Spleen (tissue), 11 donors: ENCODE measurements around the gene RAB5B. TPM values are rescaled to one million over a fixed set of nuclear protein-coding genes. Genes with fewer than 3 reads are reported as not detected.
A peak's percentile ranks its signal among the peaks of the same experiment; 100 is the strongest.

Experiments used
- DNase-seq: peaks from one replicate; pipeline ENCODE4 v3.0.0-alpha.2; 2020
- H3K27ac ChIP-seq, 8 donors: fragments of 200-600 bp; sonication (generic) in 7 of 8; 1 replicate in 4 of 8; 2 replicates in 4 of 8; pipeline versions ENCODE4 v1.5.0 to v1.8.0; 2016 to 2021; ENCODE audit warnings: inconsistent platforms in 4 of 8, mild to moderate bottlenecking in 4 of 8, moderate library complexity in 1 of 8
- H3K27me3 ChIP-seq, 7 donors: fragments of 200-600 bp; sonication (generic) in 6 of 7; replicated peaks in 1 of 7; 1 replicate in 4 of 7; 2 replicates in 3 of 7; pipeline versions ENCODE4 v1.5.0 to v1.8.0; 2016 to 2021; ENCODE audit warnings: inconsistent platforms in 3 of 7, mild to moderate bottlenecking in 1 of 7
- H3K36me3 ChIP-seq, 6 donors: fragments of 200-600 bp; sonication (generic) in 5 of 6; 1 replicate in 4 of 6; 2 replicates in 2 of 6; pipeline versions ENCODE4 v1.5.0 to v1.8.0; 2016 to 2021; ENCODE audit warnings: inconsistent platforms in 2 of 6
- H3K4me1 ChIP-seq, 6 donors: fragments of 200-600 bp; sonication (generic) in 5 of 6; 1 replicate in 3 of 6; 2 replicates in 3 of 6; pipeline versions ENCODE4 v1.5.0 to v1.8.0; 2016 to 2021; ENCODE audit warnings: inconsistent platforms in 3 of 6
- H3K4me3 ChIP-seq, 8 donors: fragments of 200-600 bp; sonication (generic) in 7 of 8; 1 replicate in 4 of 8; 2 replicates in 4 of 8; pipeline versions ENCODE4 v1.5.0 to v1.8.0; 2016 to 2021; ENCODE audit warnings: inconsistent platforms in 4 of 8, mild to moderate bottlenecking in 4 of 8, moderate library complexity in 2 of 8
- H3K9me3 ChIP-seq, 8 donors: fragments of 200-600 bp; sonication (generic) in 7 of 8; 1 replicate in 4 of 8; 2 replicates in 4 of 8; pipeline versions ENCODE4 v1.5.0 to v1.8.0; 2016 to 2021; ENCODE audit warnings: inconsistent platforms in 4 of 8
- CTCF ChIP-seq, 11 experiments: fragments of 200-600 bp in 7 of 11; fragments of 450-650 bp in 4 of 11; sonication (generic) in 4 of 11; IDR thresholded peaks in 8 of 11; conservative IDR thresholded peaks in 3 of 11; 1 replicate in 7 of 11; 2 replicates in 4 of 11; pipeline versions ENCODE4 v1.4.0 to v1.8.0; 2016 to 2021; ENCODE audit warnings: antibody characterized with exemption in 11 of 11, inconsistent platforms in 4 of 11, mild to moderate bottlenecking in 1 of 11
- POLR2A ChIP-seq, 3 donors: fragments of 450-650 bp; IDR thresholded peaks; one replicate each; pipeline ENCODE4 v1.5.1; 2017; ENCODE audit warnings: antibody characterized with exemption in 3 of 3, mild to moderate bottlenecking in 1 of 3
- POLR2AphosphoS5 ChIP-seq, 3 donors: sonication (generic); formaldehyde crosslinking; IDR thresholded peaks; one replicate each; pipeline ENCODE4 v1.5.1; 2017; ENCODE audit warnings: antibody characterized with exemption in 3 of 3
- WGBS, 5 donors: extraction: QIAGEN DNeasy Blood & Tissue Kit in 3 of 5; methylation state at CpG; one replicate each; pipeline versions ENCODE4 v1.1.5 to v1.1.7; 2013 to 2018; 5-methylcytosine and 5-hydroxymethylcytosine counted together
- intact Hi-C: fragments of 100-400 bp; cut with DNase I; formaldehyde crosslinking; loops from one replicate; pipeline ENCODE4 v1.15.0; 2023; ENCODE audit warnings: low total_unique reads
- polyA plus RNA-seq, 3 donors: library from polyadenylated mRNA; stranded (reverse); fragments of 200-250 nt; gene quantifications; one replicate each; pipeline ENCODE4 v1.2.1, GENCODE V29; 2013
- total RNA-seq, 7 donors: library from RNA; depleted of rRNA in 3 of 7; stranded (reverse); fragments of >200 nt in 3 of 7; fragmentation: NEBNext Ultra II Directional in 4 of 7; extraction: Animal tissue kit (Norgen Biotek cat#: 25700) in 4 of 7; gene quantifications; one replicate each; pipeline versions ENCODE4 v1.1.0 to v1.2.1, GENCODE V29; 2016 to 2021
- donor health status: healthy with polysubstance abuse.
- donor health status: DM: no; HTN: no; CAD: no; lungs with moderate emphysema.
- donor health status: DM: no; HTN: no; CAD: no.
- donor health status: Bipolar disorder and iron deficiency.
- donor health status: healthy.
- donor health status: DM: no; HTN: no; CAD: no.
- donor health status: DM: yes; HTN: yes; CAD: no.

The RAB5B gene
- total and polyA plus RNA-seq, 10 donors, result 30.9 to 101 (median 81.4) TPM

DNA sequence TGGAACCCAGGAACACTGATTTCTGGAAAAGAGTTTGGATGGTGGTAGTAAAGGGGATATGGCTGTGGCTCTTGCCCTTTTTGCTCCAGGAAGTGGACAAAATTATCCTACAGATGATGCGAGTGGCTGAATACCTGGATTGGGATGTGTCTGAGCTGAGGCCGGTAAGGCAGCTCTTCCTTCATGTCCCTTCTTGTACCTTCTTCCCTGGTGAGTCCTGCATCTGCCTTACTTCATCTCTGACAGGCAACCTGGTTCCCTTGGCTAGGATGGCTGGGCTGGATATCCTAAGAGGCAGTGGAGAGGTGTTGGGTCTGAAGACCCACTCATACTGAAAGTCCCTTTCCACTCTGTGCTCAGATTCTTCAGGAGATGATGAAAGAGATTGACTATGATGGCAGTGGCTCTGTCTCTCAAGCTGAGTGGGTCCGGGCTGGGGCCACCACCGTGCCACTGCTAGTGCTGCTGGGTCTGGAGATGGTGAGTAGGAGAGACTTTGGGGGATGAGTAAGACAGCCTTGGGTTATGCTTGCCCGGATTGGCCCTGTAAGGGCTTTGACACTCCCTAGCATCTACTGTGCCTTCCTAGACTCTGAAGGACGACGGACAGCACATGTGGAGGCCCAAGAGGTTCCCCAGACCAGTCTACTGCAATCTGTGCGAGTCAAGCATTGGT lies 34.9 kb upstream of the RAB5B start:
- no peak for DNase-seq
- TF ChIP-seq POLR2AphosphoS5 (IDR thresholded peaks at IDR 0.05) (no peak), CTCF (IDR thresholded peaks at IDR 0.05 in 8 of 11, conservative IDR thresholded peaks at IDR 0.05 in 3 of 11) (no peak), POLR2A (IDR thresholded peaks at IDR 0.05) (no peak)
- peaks cover 0 to 94% (median 54%) of the 10 kb centered on the region in 6 donors for H3K36me3 ChIP-seq
- peaks cover 20 to 71% (median 31%) of the 10 kb centered on the region in 6 donors for H3K4me1 ChIP-seq
- H3K27me3 ChIP-seq, result no peaks in the 10 kb centered on the region
- H3K27ac ChIP-seq, result peak overlapping the region in 2 of 8 donors; percentile 70 to 78
- WGBS, 5 donors, result 91 to 93% (median 93%) methylated on average over 8 of the region's 8 CpGs
- no peak overlapping the region for H3K4me3 ChIP-seq
- intact Hi-C loops, result no loop called here
- H3K9me3 ChIP-seq, result no peaks in the 10 kb centered on the region

DNA sequence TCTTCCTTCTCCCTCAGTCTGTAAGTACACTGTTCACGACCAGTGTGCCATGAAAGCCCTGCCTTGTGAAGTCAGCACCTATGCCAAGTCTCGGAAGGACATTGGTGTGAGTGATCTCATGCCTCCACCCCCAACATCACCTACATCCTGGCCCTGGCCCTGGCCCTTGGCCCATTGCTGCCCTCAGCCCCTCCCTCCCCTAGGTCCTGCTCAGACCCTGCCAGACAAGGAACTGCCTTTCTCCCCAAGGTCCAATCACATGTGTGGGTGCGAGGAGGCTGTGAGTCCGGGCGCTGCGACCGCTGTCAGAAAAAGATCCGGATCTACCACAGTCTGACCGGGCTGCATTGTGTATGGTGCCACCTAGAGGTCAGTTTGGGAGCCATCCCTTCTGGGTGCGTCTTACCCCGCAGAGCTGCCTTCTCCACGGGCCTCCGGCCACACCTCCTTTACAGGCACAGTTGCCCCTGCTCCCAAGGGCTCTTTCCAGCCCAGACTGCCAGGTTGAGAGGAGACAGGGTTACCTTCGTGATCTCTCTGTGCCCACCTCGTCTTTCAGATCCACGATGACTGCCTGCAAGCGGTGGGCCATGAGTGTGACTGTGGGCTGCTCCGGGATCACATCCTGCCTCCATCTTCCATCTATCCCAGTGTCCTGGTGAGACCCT lies 33.7 kb upstream of the RAB5B start:
- TF ChIP-seq POLR2A (IDR thresholded peaks at IDR 0.05) (no peak), POLR2AphosphoS5 (IDR thresholded peaks at IDR 0.05) (peak; percentile 75 to 83 (median 76)), CTCF (IDR thresholded peaks at IDR 0.05 in 8 of 11, conservative IDR thresholded peaks at IDR 0.05 in 3 of 11) (peak; percentile 84 to 97 (median 92))
- H3K9me3 ChIP-seq, result no peaks in the 10 kb centered on the region
- WGBS, 5 donors, result 18 to 30% (median 21%) methylated on average over 14 to 18 of the region's 18 CpGs
- no peaks in the 10 kb centered on the region for H3K27me3 ChIP-seq
- peaks cover 11 to 59% (median 19%) of the 10 kb centered on the region in 6 donors for H3K4me1 ChIP-seq
- peak; percentile 94 for DNase-seq
- H3K4me3 ChIP-seq, result peak overlapping the region in 2 of 8 donors; percentile 6 to 47
- peak overlapping the region in 7 of 8 donors; percentile 20 to 78 (median 61) for H3K27ac ChIP-seq
- H3K36me3 ChIP-seq, result peaks cover 0 to 100% (median 66%) of the 10 kb centered on the region in 6 donors
- intact Hi-C loops, result loop anchor here (5.0 kb wide), 1 partner anchor 198 kb away; the partner anchor contains the start of gene GDF11

GRCh38 chr12:55942055-55942454 lies 31.8 kb upstream of the RAB5B start:
- no peak for DNase-seq
- Histone ChIP-seq H3K4me3 (no peak overlapping the region), H3K9me3 (no peaks in the 10 kb centered on the region), H3K4me1 (peaks cover 9 to 40% (median 13%) of the 10 kb centered on the region in 6 donors), H3K36me3 (peaks cover 0 to 100% (median 78%) of the 10 kb centered on the region in 6 donors), H3K27ac (no peak overlapping the region), H3K27me3 (no peaks in the 10 kb centered on the region)
- 92 to 97% (median 94%) methylated on average over 4 of the region's 4 CpGs for WGBS, 5 donors
- TF ChIP-seq CTCF (IDR thresholded peaks at IDR 0.05 in 8 of 11, conservative IDR thresholded peaks at IDR 0.05 in 3 of 11) (no peak), POLR2A (IDR thresholded peaks at IDR 0.05) (no peak), POLR2AphosphoS5 (IDR thresholded peaks at IDR 0.05) (no peak)
- intact Hi-C loops, result loop anchor here (5.0 kb wide), 1 partner anchor 200 kb away; the partner anchor contains the start of gene GDF11
